ENCODE measurements around the gene DMD.

DMD gene

GRCh38 chrX:32842053-32842452 is 369.3 kb downstream of the DMD start:
- no peaks in the 10 kb centered on the region for H3K4me1 ChIP-seq (ENCODE audit: control extremely low read depth in 1 of 4, control insufficient read depth in 4 of 4, insufficient read depth in 4 of 4, low read length in 3 of 4)
- no peaks in the 10 kb centered on the region for H3K36me3 ChIP-seq (ENCODE audit: control insufficient read depth in 4 of 4, insufficient read depth in 4 of 4, low read length in 3 of 4)
- no peaks in the 10 kb centered on the region for H3K9me3 ChIP-seq (ENCODE audit: control extremely low read depth in 1 of 5, control insufficient read depth in 4 of 5, insufficient read depth in 2 of 5, low read depth in 1 of 5, low read length in 4 of 5)
- CTCF ChIA-PET, result no interaction called here
- DNase-seq, result no peak
- POLR2A ChIA-PET, result no interaction called here
- WGBS (ENCODE audit: insufficient coverage), result 73% methylated on average over 3 of the region's 4 CpGs
- no peak overlapping the region for H3K4me3 ChIP-seq (ENCODE audit: control insufficient read depth in 1 of 7, extremely low read depth in 1 of 7, insufficient read depth in 4 of 7, low read depth in 2 of 7, low read length in 6 of 7)
- H3K27ac ChIP-seq (ENCODE audit: insufficient read depth in 1 of 2, low read depth in 1 of 2, low read length in 2 of 2, poor library complexity in 1 of 2, severe bottlenecking in 2 of 2), result no peak overlapping the region
- H3K27me3 ChIP-seq (replicated peaks in 2 of 5; ENCODE audit: control insufficient read depth in 4 of 5, insufficient read depth in 5 of 5, low read length in 4 of 5), result no peaks in the 10 kb centered on the region

- CTCF ChIA-PET, result no interaction called here
- H3K4me1 ChIP-seq (ENCODE audit: control extremely low read depth in 1 of 4, control insufficient read depth in 4 of 4, insufficient read depth in 4 of 4, low read length in 3 of 4), result no peaks in the 10 kb centered on the region
- H3K27ac ChIP-seq (ENCODE audit: insufficient read depth in 1 of 2, low read depth in 1 of 2, low read length in 2 of 2, poor library complexity in 1 of 2, severe bottlenecking in 2 of 2), result no peak overlapping the region
- H3K9me3 ChIP-seq (ENCODE audit: control extremely low read depth in 1 of 5, control insufficient read depth in 4 of 5, insufficient read depth in 2 of 5, low read depth in 1 of 5, low read length in 4 of 5), result no peaks in the 10 kb centered on the region
- no peaks in the 10 kb centered on the region for H3K27me3 ChIP-seq (replicated peaks in 2 of 5; ENCODE audit: control insufficient read depth in 4 of 5, insufficient read depth in 5 of 5, low read length in 4 of 5)
- DNase-seq, result no peak
- WGBS (ENCODE audit: insufficient coverage), result 82% methylated on average over 5 of the region's 6 CpGs
- POLR2A ChIA-PET, result no interaction called here
- H3K4me3 ChIP-seq (ENCODE audit: control insufficient read depth in 1 of 7, extremely low read depth in 1 of 7, insufficient read depth in 4 of 7, low read depth in 2 of 7, low read length in 6 of 7), result no peak overlapping the region
- H3K36me3 ChIP-seq (ENCODE audit: control insufficient read depth in 4 of 4, insufficient read depth in 4 of 4, low read length in 3 of 4), result no peaks in the 10 kb centered on the region
Measured at GRCh38 chrX:32839781-32840180, 371.6 kb downstream of the DMD start.

- Histone ChIP-seq H3K4me3 (ENCODE audit: control insufficient read depth in 1 of 7, extremely low read depth in 1 of 7, insufficient read depth in 4 of 7, low read depth in 2 of 7, low read length in 6 of 7) (no peak overlapping the region), H3K36me3 (ENCODE audit: control insufficient read depth in 4 of 4, insufficient read depth in 4 of 4, low read length in 3 of 4) (no peaks in the 10 kb centered on the region), H3K27me3 (replicated peaks in 2 of 5; ENCODE audit: control insufficient read depth in 4 of 5, insufficient read depth in 5 of 5, low read length in 4 of 5) (no peaks in the 10 kb centered on the region), H3K9me3 (ENCODE audit: control extremely low read depth in 1 of 5, control insufficient read depth in 4 of 5, insufficient read depth in 2 of 5, low read depth in 1 of 5, low read length in 4 of 5) (no peaks in the 10 kb centered on the region), H3K4me1 (ENCODE audit: control extremely low read depth in 1 of 4, control insufficient read depth in 4 of 4, insufficient read depth in 4 of 4, low read length in 3 of 4) (no peaks in the 10 kb centered on the region), H3K27ac (ENCODE audit: insufficient read depth in 1 of 2, low read depth in 1 of 2, low read length in 2 of 2, poor library complexity in 1 of 2, severe bottlenecking in 2 of 2) (no peak overlapping the region)
- 80% methylated on average over 2 of the region's 2 CpGs for WGBS (ENCODE audit: insufficient coverage)
- no peak for DNase-seq
- POLR2A ChIA-PET, result no interaction called here
- CTCF ChIA-PET, result no interaction called here
Measured at GRCh38 chrX:32825009-32825408, 386.3 kb downstream of the DMD start.

- no peaks in the 10 kb centered on the region for H3K36me3 ChIP-seq (ENCODE audit: control insufficient read depth in 4 of 4, insufficient read depth in 4 of 4, low read length in 3 of 4)
- DNase-seq, result no peak
- POLR2A ChIA-PET, result no interaction called here
- H3K27ac ChIP-seq (ENCODE audit: insufficient read depth in 1 of 2, low read depth in 1 of 2, low read length in 2 of 2, poor library complexity in 1 of 2, severe bottlenecking in 2 of 2), result no peak overlapping the region
- peaks cover 0 to 2% (median 0%) of the 10 kb centered on the region in 5 experiments for H3K9me3 ChIP-seq (ENCODE audit: control extremely low read depth in 1 of 5, control insufficient read depth in 4 of 5, insufficient read depth in 2 of 5, low read depth in 1 of 5, low read length in 4 of 5)
- no peaks in the 10 kb centered on the region for H3K27me3 ChIP-seq (replicated peaks in 2 of 5; ENCODE audit: control insufficient read depth in 4 of 5, insufficient read depth in 5 of 5, low read length in 4 of 5)
- 86% methylated on average over 10 of the region's 10 CpGs for WGBS (ENCODE audit: insufficient coverage)
- CTCF ChIA-PET, result no interaction called here
- H3K4me3 ChIP-seq (ENCODE audit: control insufficient read depth in 1 of 7, extremely low read depth in 1 of 7, insufficient read depth in 4 of 7, low read depth in 2 of 7, low read length in 6 of 7), result no peak overlapping the region
- no peaks in the 10 kb centered on the region for H3K4me1 ChIP-seq (ENCODE audit: control extremely low read depth in 1 of 4, control insufficient read depth in 4 of 4, insufficient read depth in 4 of 4, low read length in 3 of 4)
Measured at GRCh38 chrX:32804034-32804433, 407.3 kb downstream of the DMD start.

GRCh38 chrX:32798990-32799389 is 412.4 kb downstream of the DMD start:
- H3K9me3 ChIP-seq (ENCODE audit: control extremely low read depth in 1 of 5, control insufficient read depth in 4 of 5, insufficient read depth in 2 of 5, low read depth in 1 of 5, low read length in 4 of 5), result no peaks in the 10 kb centered on the region
- H3K27ac ChIP-seq (ENCODE audit: insufficient read depth in 1 of 2, low read depth in 1 of 2, low read length in 2 of 2, poor library complexity in 1 of 2, severe bottlenecking in 2 of 2), result no peak overlapping the region
- ChIA-PET CTCF (interaction anchor here (0.6 kb wide), 1 partner anchor 123 kb away, joined by 3 read pairs; no protein-coding TSS in a partner anchor), POLR2A (no interaction called here)
- no peaks in the 10 kb centered on the region for H3K4me1 ChIP-seq (ENCODE audit: control extremely low read depth in 1 of 4, control insufficient read depth in 4 of 4, insufficient read depth in 4 of 4, low read length in 3 of 4)
- no peak for DNase-seq
- no peaks in the 10 kb centered on the region for H3K27me3 ChIP-seq (replicated peaks in 2 of 5; ENCODE audit: control insufficient read depth in 4 of 5, insufficient read depth in 5 of 5, low read length in 4 of 5)
- 72% methylated on average over 3 of the region's 3 CpGs for WGBS (ENCODE audit: insufficient coverage)
- H3K4me3 ChIP-seq (ENCODE audit: control insufficient read depth in 1 of 7, extremely low read depth in 1 of 7, insufficient read depth in 4 of 7, low read depth in 2 of 7, low read length in 6 of 7), result no peak overlapping the region
- H3K36me3 ChIP-seq (ENCODE audit: control insufficient read depth in 4 of 4, insufficient read depth in 4 of 4, low read length in 3 of 4), result no peaks in the 10 kb centered on the region

GRCh38 chrX:32788936-32789335 is 422.4 kb downstream of the DMD start:
- ChIA-PET POLR2A (no interaction called here), CTCF (no interaction called here)
- no peak for DNase-seq
- no peak overlapping the region for H3K4me3 ChIP-seq (ENCODE audit: control insufficient read depth in 1 of 7, extremely low read depth in 1 of 7, insufficient read depth in 4 of 7, low read depth in 2 of 7, low read length in 6 of 7)
- H3K27ac ChIP-seq (ENCODE audit: insufficient read depth in 1 of 2, low read depth in 1 of 2, low read length in 2 of 2, poor library complexity in 1 of 2, severe bottlenecking in 2 of 2), result no peak overlapping the region
- no peaks in the 10 kb centered on the region for H3K36me3 ChIP-seq (ENCODE audit: control insufficient read depth in 4 of 4, insufficient read depth in 4 of 4, low read length in 3 of 4)
- WGBS (ENCODE audit: insufficient coverage), result 71% methylated on average over 1 of the region's 1 CpG
- no peaks in the 10 kb centered on the region for H3K27me3 ChIP-seq (replicated peaks in 2 of 5; ENCODE audit: control insufficient read depth in 4 of 5, insufficient read depth in 5 of 5, low read length in 4 of 5)
- no peaks in the 10 kb centered on the region for H3K9me3 ChIP-seq (ENCODE audit: control extremely low read depth in 1 of 5, control insufficient read depth in 4 of 5, insufficient read depth in 2 of 5, low read depth in 1 of 5, low read length in 4 of 5)
- H3K4me1 ChIP-seq (ENCODE audit: control extremely low read depth in 1 of 4, control insufficient read depth in 4 of 4, insufficient read depth in 4 of 4, low read length in 3 of 4), result no peaks in the 10 kb centered on the region

- no CpG with 5 or more reads among the region's 4 CpGs for WGBS (ENCODE audit: insufficient coverage)
- POLR2A ChIA-PET, result no interaction called here
Measured at GRCh38 chrX:32780109-32780508, 431.2 kb downstream of the DMD start.

More at GRCh38 chrX:32780109-32780508, 431.2 kb downstream of the DMD start:
- H3K4me1 ChIP-seq (ENCODE audit: control extremely low read depth in 1 of 4, control insufficient read depth in 4 of 4, insufficient read depth in 4 of 4, low read length in 3 of 4), result no peaks in the 10 kb centered on the region
- no peaks in the 10 kb centered on the region for H3K27me3 ChIP-seq (replicated peaks in 2 of 5; ENCODE audit: control insufficient read depth in 4 of 5, insufficient read depth in 5 of 5, low read length in 4 of 5)
- H3K27ac ChIP-seq (ENCODE audit: insufficient read depth in 1 of 2, low read depth in 1 of 2, low read length in 2 of 2, poor library complexity in 1 of 2, severe bottlenecking in 2 of 2), result no peak overlapping the region
- no peak overlapping the region for H3K4me3 ChIP-seq (ENCODE audit: control insufficient read depth in 1 of 7, extremely low read depth in 1 of 7, insufficient read depth in 4 of 7, low read depth in 2 of 7, low read length in 6 of 7)
- no peaks in the 10 kb centered on the region for H3K36me3 ChIP-seq (ENCODE audit: control insufficient read depth in 4 of 4, insufficient read depth in 4 of 4, low read length in 3 of 4)
- CTCF ChIA-PET, result no interaction called here
- DNase-seq, result no peak
- H3K9me3 ChIP-seq (ENCODE audit: control extremely low read depth in 1 of 5, control insufficient read depth in 4 of 5, insufficient read depth in 2 of 5, low read depth in 1 of 5, low read length in 4 of 5), result no peaks in the 10 kb centered on the region
